ENCODE measurements around the gene CSN1S1. TPM values are rescaled to one million over a fixed set of nuclear protein-coding genes. Genes with fewer than 3 reads are reported as not detected.

Gene CSN1S1, protein sequence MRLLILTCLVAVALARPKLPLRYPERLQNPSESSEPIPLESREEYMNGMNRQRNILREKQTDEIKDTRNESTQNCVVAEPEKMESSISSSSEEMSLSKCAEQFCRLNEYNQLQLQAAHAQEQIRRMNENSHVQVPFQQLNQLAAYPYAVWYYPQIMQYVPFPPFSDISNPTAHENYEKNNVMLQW
- not detected for total RNA-seq

GRCh38 chr4:69930768-69931167, at the start of gene CSN1S1:
Gene CSN1S1 (plus strand): TSS chr4:69931068. CDS start chr4:69932556, 1,488 bp downstream.

DNA sequence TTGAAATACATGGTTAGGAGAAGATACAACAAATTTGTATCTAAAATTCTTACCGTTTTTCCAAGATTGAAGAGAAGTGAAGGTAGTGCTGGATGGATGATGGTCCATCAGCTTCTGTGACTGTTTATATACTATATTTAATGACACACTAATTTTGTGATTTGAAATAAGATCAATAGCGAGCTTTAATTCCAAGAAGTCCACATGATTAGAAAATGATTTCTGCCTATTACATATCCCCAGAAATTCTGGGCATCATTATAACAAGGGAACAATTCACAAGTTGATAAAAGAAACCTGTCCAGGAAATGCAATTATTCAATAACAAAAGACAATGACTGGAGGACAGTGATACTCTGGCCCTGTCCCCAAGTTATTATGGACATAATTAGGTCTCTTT, 34.8 kb downstream of the CSN1S1 start, which contains the start of gene CSN2:
Gene CSN2, minus strand, starts transcription at position 101 of the 400 bp plus-strand sequence. CDS start 4,733 bp downstream, outside the sequence.

DNA sequence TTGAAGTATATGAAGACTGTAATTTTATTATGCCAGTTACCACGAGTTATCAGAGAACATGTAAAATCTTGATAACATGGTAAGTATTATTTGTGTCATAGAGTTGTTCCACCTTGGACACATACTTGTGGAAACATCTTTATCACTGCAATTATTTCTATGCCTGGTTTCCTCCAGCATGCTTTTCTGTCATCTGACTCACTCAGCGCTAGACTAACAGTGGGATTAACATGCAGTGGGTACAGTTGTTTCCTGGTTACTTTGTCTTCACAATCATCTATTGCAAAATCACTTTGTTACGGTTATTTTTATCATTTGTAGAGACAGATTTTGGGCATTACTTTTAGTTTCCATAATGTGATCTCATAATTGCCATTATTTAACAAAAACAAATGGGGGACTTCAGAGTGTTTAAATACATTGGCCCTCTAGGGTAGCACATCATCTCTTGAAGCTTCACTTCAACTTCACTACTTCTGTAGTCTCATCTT, 64.7 kb downstream of the CSN1S1 start, which contains the start of gene STATH:
Gene STATH, plus strand, starts transcription at position 441 of the 491 bp plus-strand sequence. CDS start 2,472 bp downstream, outside the sequence.

Other genes with a start within 250 kb of the CSN1S1 start
- gene SULT1B1, start 170.4 kb upstream of the CSN1S1 start, total RNA-seq, result 0.69 TPM
- 12.7 TPM for gene SULT1E1, start 70.9 kb upstream of the CSN1S1 start, total RNA-seq
- gene CSN2, start 34.7 kb downstream of the CSN1S1 start, total RNA-seq, result not detected
- not detected for gene STATH, start 64.9 kb downstream of the CSN1S1 start, total RNA-seq
- not detected for gene HTN3, start 97.4 kb downstream of the CSN1S1 start, total RNA-seq
- gene HTN1, start 119.4 kb downstream of the CSN1S1 start, total RNA-seq, result not detected
- not detected for gene PRR27, start 223.2 kb downstream of the CSN1S1 start, total RNA-seq

Data from diencephalon (tissue), 1 donor.